ENCODE data around the gene NIN.

- TF ChIP-seq POLR2A (IDR thresholded peaks at IDR 0.05) (no peak), POLR2AphosphoS5 (IDR thresholded peaks at IDR 0.05) (no peak), CTCF (IDR thresholded peaks at IDR 0.05) (no peak), EP300 (IDR thresholded peaks at IDR 0.05) (no peak)
Measured at GRCh38 chr14:50776522-50776921, 54.4 kb downstream of the NIN start.
